Measurements from ENCODE around the gene ULK1.

The ULK1 gene

DNA sequence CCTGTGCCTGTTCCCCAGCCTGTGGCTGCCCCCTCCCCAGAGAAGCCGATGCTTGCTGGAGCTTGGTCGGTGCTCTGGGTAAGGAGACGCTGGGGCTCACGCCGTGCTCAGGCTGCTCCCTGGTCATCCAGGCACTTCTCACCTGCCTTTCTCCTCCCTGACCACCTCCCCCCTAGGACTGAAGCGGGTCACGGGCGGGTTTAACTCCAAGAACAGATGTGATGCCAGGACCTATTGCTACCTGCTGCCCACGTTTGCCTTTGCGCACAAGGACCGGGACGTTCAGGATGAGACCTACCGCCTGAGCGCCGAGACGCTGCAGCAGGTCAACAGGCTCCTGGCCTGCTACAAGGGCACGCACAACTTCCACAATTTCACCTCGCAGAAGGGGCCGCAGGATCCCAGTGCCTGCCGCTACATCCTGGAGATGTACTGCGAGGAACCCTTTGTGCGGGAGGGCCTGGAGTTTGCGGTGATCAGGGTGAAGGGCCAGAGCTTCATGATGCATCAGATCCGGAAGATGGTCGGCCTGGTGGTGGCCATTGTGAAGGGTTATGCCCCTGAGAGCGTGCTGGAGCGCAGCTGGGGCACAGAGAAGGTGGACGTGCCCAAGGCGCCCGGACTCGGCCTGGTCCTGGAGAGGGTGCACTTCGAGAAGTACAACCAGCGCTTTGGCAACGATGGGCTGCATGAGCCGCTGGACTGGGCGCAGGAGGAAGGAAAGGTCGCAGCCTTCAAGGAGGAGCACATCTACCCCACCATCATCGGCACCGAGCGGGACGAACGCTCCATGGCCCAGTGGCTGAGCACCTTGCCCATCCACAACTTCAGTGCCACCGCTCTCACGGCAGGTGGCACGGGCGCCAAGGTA lies 46.9 kb downstream of the ULK1 start:
- DNase-seq (ENCODE audit: low read depth, low spot score), result no peak
- in situ Hi-C loops (cut with HindIII; ENCODE audit: low sequenced_read_pairs), result no loop called here

DNA sequence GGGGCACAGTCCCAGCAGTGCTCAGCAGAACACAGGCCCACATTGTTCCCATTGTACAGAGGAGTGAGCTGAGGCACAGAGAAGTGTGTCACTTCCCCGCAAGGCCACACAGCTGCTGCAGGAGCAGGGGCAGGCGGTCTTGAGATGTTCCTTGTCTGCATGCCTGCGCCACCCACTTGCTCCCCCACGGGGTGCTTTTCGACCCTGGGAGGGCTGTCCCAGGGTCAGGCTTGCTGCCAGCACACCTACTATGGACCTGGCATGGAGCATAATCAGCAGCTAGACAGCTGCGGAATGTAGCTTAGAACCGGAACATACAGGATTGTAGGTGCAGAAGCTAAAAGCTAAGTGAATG lies 47.5 kb downstream of the ULK1 start:
- H3K4me3 ChIP-seq (ENCODE audit: low read depth, low read length), result no peak overlapping the region
- DNase-seq (ENCODE audit: low read depth, low spot score), result no peak
- TF ChIP-seq, protein P1, sequence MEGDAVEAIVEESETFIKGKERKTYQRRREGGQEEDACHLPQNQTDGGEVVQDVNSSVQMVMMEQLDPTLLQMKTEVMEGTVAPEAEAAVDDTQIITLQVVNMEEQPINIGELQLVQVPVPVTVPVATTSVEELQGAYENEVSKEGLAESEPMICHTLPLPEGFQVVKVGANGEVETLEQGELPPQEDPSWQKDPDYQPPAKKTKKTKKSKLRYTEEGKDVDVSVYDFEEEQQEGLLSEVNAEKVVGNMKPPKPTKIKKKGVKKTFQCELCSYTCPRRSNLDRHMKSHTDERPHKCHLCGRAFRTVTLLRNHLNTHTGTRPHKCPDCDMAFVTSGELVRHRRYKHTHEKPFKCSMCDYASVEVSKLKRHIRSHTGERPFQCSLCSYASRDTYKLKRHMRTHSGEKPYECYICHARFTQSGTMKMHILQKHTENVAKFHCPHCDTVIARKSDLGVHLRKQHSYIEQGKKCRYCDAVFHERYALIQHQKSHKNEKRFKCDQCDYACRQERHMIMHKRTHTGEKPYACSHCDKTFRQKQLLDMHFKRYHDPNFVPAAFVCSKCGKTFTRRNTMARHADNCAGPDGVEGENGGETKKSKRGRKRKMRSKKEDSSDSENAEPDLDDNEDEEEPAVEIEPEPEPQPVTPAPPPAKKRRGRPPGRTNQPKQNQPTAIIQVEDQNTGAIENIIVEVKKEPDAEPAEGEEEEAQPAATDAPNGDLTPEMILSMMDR (IDR thresholded peaks at IDR 0.05; ENCODE audit: low read depth, low read length), result no peak
- in situ Hi-C loops (cut with HindIII; ENCODE audit: low sequenced_read_pairs), result no loop called here

More for the DNA sequence above, 46.9 kb downstream of the ULK1 start:
- no peak overlapping the region for H3K4me3 ChIP-seq (ENCODE audit: low read depth, low read length)
- TF ChIP-seq, protein P1 (IDR thresholded peaks at IDR 0.05; ENCODE audit: low read depth, low read length), result no peak

DNA sequence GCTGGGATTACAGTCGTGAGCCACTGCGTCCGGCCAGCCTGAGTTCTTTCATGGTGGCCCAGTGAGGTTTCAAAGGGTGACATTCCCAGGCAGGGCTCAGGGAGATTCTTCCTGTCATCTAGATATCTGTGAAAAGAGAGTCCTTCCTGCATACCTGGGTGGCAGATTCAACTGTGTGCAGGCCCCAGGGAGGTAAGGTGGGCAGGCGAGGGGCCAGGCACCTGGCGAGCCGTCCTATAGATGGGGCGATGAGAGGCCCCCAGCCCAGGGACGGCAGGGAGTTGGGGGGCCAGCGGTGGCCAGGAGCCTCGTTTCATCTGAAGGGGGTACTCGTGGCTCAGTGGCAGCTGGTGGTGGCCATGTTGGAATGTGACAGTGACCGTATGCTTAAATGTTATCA lies 48.2 kb downstream of the ULK1 start:
- TF ChIP-seq, protein P1 (IDR thresholded peaks at IDR 0.05; ENCODE audit: low read depth, low read length), result no peak
- in situ Hi-C loops (cut with HindIII; ENCODE audit: low sequenced_read_pairs), result no loop called here
- H3K4me3 ChIP-seq (ENCODE audit: low read depth, low read length), result no peak overlapping the region
- DNase-seq (ENCODE audit: low read depth, low spot score), result no peak

- TF ChIP-seq, protein P1 (IDR thresholded peaks at IDR 0.05; ENCODE audit: low read depth, low read length), result no peak
- in situ Hi-C loops (cut with HindIII; ENCODE audit: low sequenced_read_pairs), result no loop called here
- DNase-seq (ENCODE audit: low read depth, low spot score), result no peak
Measured at GRCh38 chr12:131943389-131943788, 49.0 kb downstream of the ULK1 start.

GRCh38 chr12:131943876-131944275 lies 49.5 kb downstream of the ULK1 start:
- H3K4me3 ChIP-seq (ENCODE audit: low read depth, low read length), result no peak overlapping the region
- TF ChIP-seq, protein P1 (IDR thresholded peaks at IDR 0.05; ENCODE audit: low read depth, low read length), result no peak
- no peak for DNase-seq (ENCODE audit: low read depth, low spot score)
- in situ Hi-C loops (cut with HindIII; ENCODE audit: low sequenced_read_pairs), result no loop called here

More at GRCh38 chr12:131943389-131943788, 49.0 kb downstream of the ULK1 start:
- no peak overlapping the region for H3K4me3 ChIP-seq (ENCODE audit: low read depth, low read length)

DNA sequence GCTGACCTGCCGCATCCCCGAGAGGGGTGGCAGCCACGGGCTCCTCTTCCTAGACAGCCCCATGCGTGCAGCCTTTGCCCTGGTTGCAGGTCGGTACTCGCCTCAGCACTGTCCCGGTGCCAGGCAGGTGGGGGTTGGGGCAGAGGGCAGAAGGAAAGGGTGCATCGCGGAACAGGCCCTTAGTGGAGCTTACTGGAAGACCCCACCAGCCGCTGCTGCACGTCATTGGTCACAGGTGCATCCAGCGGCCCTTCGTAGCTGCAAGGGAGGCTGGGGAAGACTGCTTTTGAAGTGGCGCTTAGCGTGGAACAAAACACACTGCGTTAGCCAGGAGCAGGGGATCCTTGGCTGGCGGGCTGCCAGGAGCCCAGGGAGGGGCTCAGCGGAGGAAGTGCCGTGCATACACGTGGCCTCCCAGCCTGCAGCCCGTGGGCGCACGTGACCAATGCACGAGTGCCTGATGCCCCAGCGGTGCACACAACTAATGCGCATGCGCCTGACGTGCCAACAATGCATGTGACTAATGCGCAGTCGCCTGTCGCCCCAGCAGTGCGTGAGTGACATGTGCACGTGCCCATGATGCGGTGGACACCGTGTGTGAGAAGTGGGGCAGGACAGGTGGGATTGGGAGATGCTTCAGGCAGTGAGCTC lies 50.3 kb downstream of the ULK1 start:
- no peak overlapping the region for H3K4me3 ChIP-seq (ENCODE audit: low read depth, low read length)
- TF ChIP-seq, protein P1 (IDR thresholded peaks at IDR 0.05; ENCODE audit: low read depth, low read length), result no peak
- DNase-seq (ENCODE audit: low read depth, low spot score), result no peak
- in situ Hi-C loops (cut with HindIII; ENCODE audit: low sequenced_read_pairs), result no loop called here
